CD14-positive monocyte (primary cell): ENCODE results near the gene TP53BP2. TPM values are rescaled to one million over a fixed set of nuclear protein-coding genes. Genes with fewer than 3 reads are reported as not detected.
"Not testable (repeated sequence)": the region's sequence is repeated elsewhere in the genome, so short reads cannot be mapped to it uniquely, and the experiment has no call there.

Experiments
- DNase-seq, 3 donors: peaks; one replicate each; pipeline ENCODE4 v3.0.0-alpha.2; 2011 to 2022
- H2AFZ ChIP-seq: 2 replicates; pipeline ENCODE4 v1.6.0; 2012; ENCODE audit warnings: mild to moderate bottlenecking, low read depth, low read length, inconsistent platforms; ENCODE audit not compliant: insufficient read depth, poor library complexity, severe bottlenecking
- H3K27ac ChIP-seq, 2 donors: 1 replicate in 1 of 2; 2 replicates in 1 of 2; pipeline ENCODE4 v1.5.1; 2012 to 2013; ENCODE audit warnings: low read length in 2 of 2, control low read depth in 1 of 2, inconsistent platforms in 1 of 2, low read depth in 1 of 2, mild to moderate bottlenecking in 1 of 2
- H3K27me3 ChIP-seq, 2 donors: one replicate each; pipeline versions ENCODE4 v1.6.0 to v1.6.1; 2011 to 2013; ENCODE audit warnings: low read length in 2 of 2; ENCODE audit not compliant: control insufficient read depth in 2 of 2, insufficient read depth in 2 of 2
- H3K36me3 ChIP-seq, 2 donors: replicated peaks in 1 of 2; 1 replicate in 1 of 2; 2 replicates in 1 of 2; pipeline versions ENCODE4 v1.5.1 to v1.6.1; 2012 to 2013; ENCODE audit warnings: low read length in 2 of 2, control low read depth in 1 of 2, inconsistent platforms in 1 of 2, mild to moderate bottlenecking in 1 of 2; ENCODE audit not compliant: insufficient read depth in 2 of 2, control insufficient read depth in 1 of 2
- H3K4me1 ChIP-seq, 2 donors: 1 replicate in 1 of 2; 2 replicates in 1 of 2; pipeline versions ENCODE4 v1.5.1 to v1.6.1; 2012 to 2013; ENCODE audit warnings: low read length in 2 of 2, control low read depth in 1 of 2, inconsistent platforms in 1 of 2, mild to moderate bottlenecking in 1 of 2, moderate library complexity in 1 of 2; ENCODE audit not compliant: insufficient read depth in 2 of 2, control insufficient read depth in 1 of 2
- H3K4me2 ChIP-seq: replicated peaks from 2 replicates; pipeline ENCODE3; 2012; ENCODE audit warnings: low read length, moderate library complexity, mild to moderate bottlenecking; ENCODE audit not compliant: poor library complexity, severe bottlenecking; ENCODE audit errors: extremely low read depth
- H3K4me3 ChIP-seq, 3 experiments: fragments of 200-600 bp in 1 of 3; sonication (generic) in 1 of 3; replicated peaks in 1 of 3; 1 replicate in 2 of 3; 2 replicates in 1 of 3; pipeline ENCODE4 v1.5.1; 2011 to 2013; ENCODE audit warnings: low read length in 3 of 3, mild to moderate bottlenecking in 3 of 3, control low read depth in 2 of 3, low read depth in 2 of 3, inconsistent platforms in 1 of 3, moderate library complexity in 1 of 3
- H3K79me2 ChIP-seq: 2 replicates; pipeline ENCODE4 v1.6.0; 2012; ENCODE audit warnings: mild to moderate bottlenecking, control low read depth, inconsistent platforms, low read length, moderate library complexity; ENCODE audit not compliant: insufficient read depth
- H3K9ac ChIP-seq: 2 replicates; pipeline ENCODE4 v1.6.0; 2017; ENCODE audit warnings: low read length, mild to moderate bottlenecking; ENCODE audit not compliant: insufficient read depth, poor library complexity, severe bottlenecking
- H3K9me3 ChIP-seq, 2 donors: replicated peaks in 1 of 2; 1 replicate in 1 of 2; 2 replicates in 1 of 2; pipeline versions ENCODE4 v1.5.1 to v1.6.1; 2012 to 2013; ENCODE audit warnings: low read length in 2 of 2, control low read depth in 1 of 2; ENCODE audit not compliant: control insufficient read depth in 1 of 2, insufficient read depth in 1 of 2
- H4K20me1 ChIP-seq: 2 replicates; pipeline ENCODE4 v1.6.0; 2012; ENCODE audit warnings: mild to moderate bottlenecking, low read length, control low read depth, moderate library complexity; ENCODE audit not compliant: insufficient read depth
- H3K27ac Mint-ChIP-seq, 7 donors: one replicate each; pipeline ENCODE4 v1.8.0; 2020; ENCODE audit warnings: mild to moderate bottlenecking in 7 of 7, mixed read lengths in 7 of 7, moderate library complexity in 6 of 7, inconsistent platforms in 2 of 7
- H3K27me3 Mint-ChIP-seq, 3 donors: one replicate each; pipeline ENCODE4 v1.8.0; 2021 to 2022; ENCODE audit warnings: low read depth in 3 of 3, mild to moderate bottlenecking in 3 of 3, mixed read lengths in 3 of 3, moderate library complexity in 3 of 3, inconsistent platforms in 1 of 3
- H3K36me3 Mint-ChIP-seq, 2 donors: one replicate each; pipeline ENCODE4 v1.8.0; 2020; ENCODE audit warnings: mixed read lengths in 2 of 2, inconsistent platforms in 1 of 2, mild to moderate bottlenecking in 1 of 2
- H3K4me1 Mint-ChIP-seq: one replicate; pipeline ENCODE4 v1.8.0; 2020; ENCODE audit warnings: mild to moderate bottlenecking, mixed read lengths
- H3K4me3 Mint-ChIP-seq, 2 donors: one replicate each; pipeline ENCODE4 v1.8.0; 2020; ENCODE audit warnings: mild to moderate bottlenecking in 2 of 2, mixed read lengths in 2 of 2, moderate library complexity in 1 of 2
- H3K9me3 Mint-ChIP-seq, 7 donors: one replicate each; pipeline ENCODE4 v1.8.0; 2020 to 2022; ENCODE audit warnings: mixed read lengths in 7 of 7, mild to moderate bottlenecking in 6 of 7, moderate library complexity in 6 of 7, inconsistent platforms in 2 of 7
- WGBS: methylation state at CpG from one replicate; pipeline ENCODE4 v1.1.5; 2013; ENCODE audit warnings: missing lambda C conversion rate; ENCODE audit not compliant: insufficient coverage; 5-methylcytosine and 5-hydroxymethylcytosine counted together
- intact Hi-C, 2 donors: fragments of 100-400 bp; cut with micrococcal nuclease; formaldehyde crosslinking; loops; one replicate each; pipeline versions ENCODE4 v1.15.0 to v1.15.1; 2023
- polyA plus RNA-seq, 3 donors: library from polyadenylated mRNA; depleted of rRNA in 1 of 3; unstranded in 2 of 3; stranded (reverse) in 1 of 3; fragments of 300-500 nt in 2 of 3; fragments of >200 nt in 1 of 3; fragmentation: Illumina TruSeq in 2 of 3; gene quantifications; 1 replicate in 2 of 3; 2 replicates in 1 of 3; pipeline ENCODE4 v1.2.3, GENCODE V29; 2012 to 2021
- TF ChIP-seq, protein P1 (sequence below): fragments of 200-600 bp; IDR thresholded peaks from one replicate; pipeline ENCODE4 v1.8.0; 2022; ENCODE audit warnings: antibody characterized with exemption, mild to moderate bottlenecking

The TP53BP2 gene
- polyA plus RNA-seq, 3 donors = 5.7 to 19.7 (median 8.8) TPM

DNA sequence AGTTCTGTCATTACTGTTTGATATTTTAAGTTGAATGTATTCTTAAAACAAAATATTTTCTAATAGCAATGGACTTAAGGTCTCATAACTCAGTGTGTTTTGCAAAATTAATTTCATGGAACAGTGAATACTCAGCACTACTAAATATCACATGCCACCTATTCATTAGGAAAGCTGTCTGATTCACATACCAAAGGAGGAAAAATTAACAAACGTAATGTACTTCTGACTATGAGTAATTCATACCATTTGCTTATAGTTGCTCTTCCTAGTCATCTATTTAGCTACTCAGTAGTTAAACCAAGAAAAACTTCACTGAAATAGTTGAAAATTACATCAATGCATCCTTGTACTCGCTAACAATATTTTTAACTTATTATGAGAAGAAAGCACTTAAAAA lies 35.2 kb downstream of the TP53BP2 start:
- Histone ChIP-seq H3K36me3 (peaks cover 59 to 92% of the 10 kb centered on the region in 2 donors), H3K79me2 (peaks cover 29% of the 10 kb centered on the region), H3K9me3 (no peaks in the 10 kb centered on the region), H3K9ac (no peak overlapping the region), H3K4me3 (no peak overlapping the region), H3K4me1 (no peaks in the 10 kb centered on the region), H4K20me1 (peaks cover 23% of the 10 kb centered on the region), H3K4me2 (no peak overlapping the region), H3K27ac (no peak overlapping the region), H2AFZ (no peak overlapping the region), H3K27me3 (no peaks in the 10 kb centered on the region)
- H3K4me3 Mint-ChIP-seq = no peak overlapping the region
- no CpG with 5 or more reads among the region's 2 CpGs for WGBS
- no peaks in the 10 kb centered on the region for H3K4me1 Mint-ChIP-seq
- intact Hi-C loops = loop anchor here in 1 of 2 donors (2.0 kb wide), 1 partner anchor 34 kb away; the partner anchor contains the start of gene TP53BP2
- peaks cover 0 to 4% (median 0%) of the 10 kb centered on the region in 7 donors for H3K9me3 Mint-ChIP-seq
- peaks cover 0 to 3% (median 0%) of the 10 kb centered on the region in 3 donors for H3K27me3 Mint-ChIP-seq
- peak overlapping the region in 1 of 7 donors; percentile 11 for H3K27ac Mint-ChIP-seq
- H3K36me3 Mint-ChIP-seq = peaks cover 69 to 80% of the 10 kb centered on the region in 2 donors
- no peak for DNase-seq
- TF ChIP-seq, protein P1, sequence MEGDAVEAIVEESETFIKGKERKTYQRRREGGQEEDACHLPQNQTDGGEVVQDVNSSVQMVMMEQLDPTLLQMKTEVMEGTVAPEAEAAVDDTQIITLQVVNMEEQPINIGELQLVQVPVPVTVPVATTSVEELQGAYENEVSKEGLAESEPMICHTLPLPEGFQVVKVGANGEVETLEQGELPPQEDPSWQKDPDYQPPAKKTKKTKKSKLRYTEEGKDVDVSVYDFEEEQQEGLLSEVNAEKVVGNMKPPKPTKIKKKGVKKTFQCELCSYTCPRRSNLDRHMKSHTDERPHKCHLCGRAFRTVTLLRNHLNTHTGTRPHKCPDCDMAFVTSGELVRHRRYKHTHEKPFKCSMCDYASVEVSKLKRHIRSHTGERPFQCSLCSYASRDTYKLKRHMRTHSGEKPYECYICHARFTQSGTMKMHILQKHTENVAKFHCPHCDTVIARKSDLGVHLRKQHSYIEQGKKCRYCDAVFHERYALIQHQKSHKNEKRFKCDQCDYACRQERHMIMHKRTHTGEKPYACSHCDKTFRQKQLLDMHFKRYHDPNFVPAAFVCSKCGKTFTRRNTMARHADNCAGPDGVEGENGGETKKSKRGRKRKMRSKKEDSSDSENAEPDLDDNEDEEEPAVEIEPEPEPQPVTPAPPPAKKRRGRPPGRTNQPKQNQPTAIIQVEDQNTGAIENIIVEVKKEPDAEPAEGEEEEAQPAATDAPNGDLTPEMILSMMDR = no peak

DNA sequence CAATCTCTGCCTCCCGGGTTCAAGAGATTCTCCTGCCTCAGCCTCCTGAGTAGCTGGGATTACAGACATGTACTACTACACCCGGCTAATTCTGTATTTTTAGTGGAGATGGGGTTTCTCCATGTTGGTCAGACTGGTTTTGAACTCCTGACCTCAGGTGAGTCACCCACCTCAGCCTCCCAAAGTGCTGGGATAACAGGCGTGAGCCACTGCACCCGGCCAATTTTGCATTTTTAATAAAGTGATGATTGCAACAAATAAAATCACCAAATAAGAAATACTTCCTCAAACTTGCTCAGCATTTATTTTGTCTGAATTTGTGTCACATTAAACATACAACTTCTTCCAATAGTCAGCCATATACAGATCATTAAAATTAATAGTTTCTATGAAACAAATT lies 35.8 kb downstream of the TP53BP2 start:
- peaks cover 65 to 92% of the 10 kb centered on the region in 2 donors for H3K36me3 ChIP-seq
- H3K4me1 Mint-ChIP-seq, H3K9me3 Mint-ChIP-seq, H3K27me3 Mint-ChIP-seq, H2AFZ ChIP-seq, H3K4me1 ChIP-seq, H3K27ac ChIP-seq, H3K4me2 ChIP-seq, DNase-seq, H3K4me3 Mint-ChIP-seq, H3K27me3 ChIP-seq, H3K9me3 ChIP-seq, H3K4me3 ChIP-seq, H3K9ac ChIP-seq: not testable (repeated sequence)
- Mint-ChIP-seq H3K27ac (peak overlapping the region in 1 of 7 donors; percentile 26), H3K36me3 (peaks cover 68 to 83% of the 10 kb centered on the region in 2 donors)
- intact Hi-C loops = loop anchor here in 1 of 2 donors (2.0 kb wide), 1 partner anchor 35 kb away; the partner anchor contains the start of gene TP53BP2
- WGBS = 100% methylated on average over 2 of the region's 4 CpGs
- H4K20me1 ChIP-seq = peaks cover 16% of the 10 kb centered on the region
- H3K79me2 ChIP-seq = peaks cover 22% of the 10 kb centered on the region
